T-helper 17 cell (primary cell): ENCODE measurements around the gene PTEN. TPM values are rescaled to one million over a fixed set of nuclear protein-coding genes. Genes with fewer than 3 reads are reported as not detected.

Experiments used
- ATAC-seq: fragments of 150-1000 bp; cut with Tn5 transposase; 2 replicates; pipeline ENCODE4 v1.10.0; 2021; ENCODE audit warnings: mild to moderate bottlenecking, moderate library complexity
- DNase-seq, 3 donors: peaks; one replicate each; pipeline versions ENCODE4 v3.0.0 to v3.0.0-alpha.2; 2020 to 2021
- H3K9me3 ChIP-seq: one replicate; pipeline ENCODE4 v1.7.0; 2013; ENCODE audit warnings: low read length, mild to moderate bottlenecking; ENCODE audit not compliant: control insufficient read depth, poor library complexity, severe bottlenecking
- H3K27ac Mint-ChIP-seq: one replicate; pipeline ENCODE4 v1.8.0; 2022; ENCODE audit warnings: mild to moderate bottlenecking, moderate library complexity, mixed read lengths
- H3K27me3 Mint-ChIP-seq: one replicate; pipeline ENCODE4 v1.8.0; 2022; ENCODE audit warnings: mixed read lengths
- H3K36me3 Mint-ChIP-seq: one replicate; pipeline ENCODE4 v1.8.0; 2022; ENCODE audit warnings: low read depth, mixed read lengths
- H3K4me1 Mint-ChIP-seq: one replicate; pipeline ENCODE4 v1.8.0; 2022; ENCODE audit warnings: mild to moderate bottlenecking, mixed read lengths
- H3K4me3 Mint-ChIP-seq: one replicate; pipeline ENCODE4 v1.8.0; 2022; ENCODE audit warnings: mild to moderate bottlenecking, moderate library complexity, mixed read lengths
- total RNA-seq, 4 donors: library from RNA in 2 of 4; stranded (reverse) in 2 of 4; gene quantifications; one replicate each; pipeline ENCODE4 v1.2.3 and lab custom pipeline; 2022 to 2026

PTEN gene
- total RNA-seq, 2 donors from 2014 or later: 84.9 to 89.3 TPM

DNA sequence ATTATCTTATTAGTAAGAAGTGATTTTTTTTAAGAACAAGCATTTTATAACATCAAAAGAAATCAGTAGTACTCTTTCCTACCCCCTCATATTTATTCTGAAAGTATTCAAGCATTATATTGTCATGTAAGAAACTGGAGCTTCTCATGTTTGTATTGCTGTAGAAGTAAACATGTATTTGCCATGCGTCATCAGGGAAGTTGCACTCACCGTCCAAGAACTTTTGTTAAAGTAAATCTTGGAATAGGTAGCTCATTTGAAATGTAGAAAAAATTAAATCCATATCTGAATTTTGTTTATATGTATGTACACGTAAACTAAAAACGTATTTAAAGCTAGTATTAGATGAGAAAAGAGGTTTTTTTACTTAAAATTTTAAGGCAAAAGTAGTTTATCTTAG lies 96.8 kb downstream of the PTEN start:
- Mint-ChIP-seq H3K27me3 (no peaks in the 10 kb centered on the region), H3K4me1 (peaks cover 10% of the 10 kb centered on the region), H3K4me3 (no peak overlapping the region), H3K27ac (no peak overlapping the region), H3K36me3 (peaks cover 8% of the 10 kb centered on the region)
- DNase-seq (no peak), ATAC-seq (no peak)
- no peaks in the 10 kb centered on the region for H3K9me3 ChIP-seq

GRCh38 chr10:87961314-87961713 lies 97.9 kb downstream of the PTEN start:
- no peaks in the 10 kb centered on the region for H3K9me3 ChIP-seq
- ATAC-seq (no peak), DNase-seq (no peak)
- H3K4me3 Mint-ChIP-seq: no peak overlapping the region
- peak overlapping the region; percentile 67 for H3K27ac Mint-ChIP-seq
- H3K27me3 Mint-ChIP-seq: no peaks in the 10 kb centered on the region
- peaks cover 8% of the 10 kb centered on the region for H3K36me3 Mint-ChIP-seq
- H3K4me1 Mint-ChIP-seq: peaks cover 5% of the 10 kb centered on the region

- H3K27me3 Mint-ChIP-seq: no peaks in the 10 kb centered on the region
- no peak for DNase-seq
- ATAC-seq: no peak
- H3K27ac Mint-ChIP-seq: no peak overlapping the region
- peaks cover 6% of the 10 kb centered on the region for H3K4me1 Mint-ChIP-seq
- H3K4me3 Mint-ChIP-seq: no peak overlapping the region
- peaks cover 4% of the 10 kb centered on the region for H3K36me3 Mint-ChIP-seq
- H3K9me3 ChIP-seq: no peaks in the 10 kb centered on the region
Observed at GRCh38 chr10:87966459-87966858, 103.0 kb downstream of the PTEN start.

DNA sequence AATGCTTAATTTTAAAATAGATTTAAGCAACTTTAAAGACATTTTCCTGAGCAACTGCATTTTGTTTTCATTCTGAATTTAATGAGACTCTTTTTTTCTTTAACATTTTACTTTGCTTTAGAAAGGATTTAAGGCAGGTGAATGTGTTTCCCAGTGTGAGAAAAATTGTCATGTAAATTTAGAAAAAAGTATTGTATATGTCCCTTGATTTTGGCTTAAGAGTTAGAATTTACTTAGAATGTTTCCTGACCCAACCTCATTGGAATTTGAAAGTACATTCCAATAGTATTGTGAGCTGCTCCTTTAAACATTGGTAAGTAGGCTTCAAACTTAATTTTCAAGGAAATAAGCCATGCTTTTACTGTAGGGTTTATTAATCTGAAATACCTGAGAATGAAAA lies 110.2 kb downstream of the PTEN start:
- H3K9me3 ChIP-seq: no peaks in the 10 kb centered on the region
- DNase-seq (no peak), ATAC-seq (no peak)
- H3K36me3 Mint-ChIP-seq: no peaks in the 10 kb centered on the region
- H3K4me3 Mint-ChIP-seq: no peak overlapping the region
- no peak overlapping the region for H3K27ac Mint-ChIP-seq
- H3K4me1 Mint-ChIP-seq: peaks cover 5% of the 10 kb centered on the region
- H3K27me3 Mint-ChIP-seq: no peaks in the 10 kb centered on the region

- peaks cover 5% of the 10 kb centered on the region for H3K4me1 Mint-ChIP-seq
- no peak for DNase-seq
- no peak for ATAC-seq
Observed at GRCh38 chr10:87974130-87974529, 110.7 kb downstream of the PTEN start.

GRCh38 chr10:87974769-87975168 lies 111.3 kb downstream of the PTEN start:
- Mint-ChIP-seq H3K36me3 (no peaks in the 10 kb centered on the region), H3K27ac (no peak overlapping the region)
- no peak for DNase-seq

More at GRCh38 chr10:87974130-87974529, 110.7 kb downstream of the PTEN start:
- no peaks in the 10 kb centered on the region for H3K9me3 ChIP-seq
- H3K4me3 Mint-ChIP-seq: no peak overlapping the region
- H3K36me3 Mint-ChIP-seq: no peaks in the 10 kb centered on the region
- H3K27me3 Mint-ChIP-seq: no peaks in the 10 kb centered on the region
- no peak overlapping the region for H3K27ac Mint-ChIP-seq

DNA sequence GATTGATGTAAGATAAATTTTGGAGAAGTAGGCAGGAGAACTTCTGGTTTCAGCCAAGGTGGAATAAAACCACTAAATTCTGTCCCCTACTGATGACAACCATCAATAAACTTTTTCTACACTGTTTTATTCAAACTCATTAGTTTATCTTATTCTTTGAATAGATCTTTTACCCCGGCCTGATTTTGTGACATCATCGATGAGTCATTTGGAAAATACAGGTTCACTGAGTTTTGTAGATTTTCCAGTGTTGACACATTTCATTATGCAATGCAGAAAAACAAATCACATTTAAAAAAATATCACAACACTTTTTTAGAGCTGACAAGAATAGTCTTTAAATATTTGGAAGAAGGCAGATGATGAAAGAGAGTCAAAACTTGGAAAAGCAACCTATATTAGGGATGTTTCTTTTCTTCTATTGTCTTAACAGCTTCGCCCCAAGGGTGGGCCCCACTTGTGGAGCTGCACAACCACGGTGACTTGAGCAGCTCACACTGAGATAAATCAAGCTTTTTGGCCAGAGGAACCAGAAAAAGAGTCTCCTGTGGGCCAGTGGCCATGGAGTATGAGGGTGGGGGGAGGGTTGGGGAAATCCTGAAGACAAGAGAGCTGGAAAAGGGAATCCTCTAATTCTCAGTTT lies 112.8 kb downstream of the PTEN start:
- H3K36me3 Mint-ChIP-seq: no peaks in the 10 kb centered on the region
- no peak overlapping the region for H3K4me3 Mint-ChIP-seq
- H3K9me3 ChIP-seq: no peaks in the 10 kb centered on the region
- H3K27ac Mint-ChIP-seq: no peak overlapping the region
- H3K4me1 Mint-ChIP-seq: peaks cover 2% of the 10 kb centered on the region
- no peak for DNase-seq
- no peak for ATAC-seq
- no peaks in the 10 kb centered on the region for H3K27me3 Mint-ChIP-seq

More at GRCh38 chr10:87974769-87975168, 111.3 kb downstream of the PTEN start:
- Mint-ChIP-seq H3K27me3 (no peaks in the 10 kb centered on the region), H3K4me1 (peaks cover 5% of the 10 kb centered on the region), H3K4me3 (no peak overlapping the region)
- no peak for ATAC-seq
- H3K9me3 ChIP-seq: no peaks in the 10 kb centered on the region

DNA sequence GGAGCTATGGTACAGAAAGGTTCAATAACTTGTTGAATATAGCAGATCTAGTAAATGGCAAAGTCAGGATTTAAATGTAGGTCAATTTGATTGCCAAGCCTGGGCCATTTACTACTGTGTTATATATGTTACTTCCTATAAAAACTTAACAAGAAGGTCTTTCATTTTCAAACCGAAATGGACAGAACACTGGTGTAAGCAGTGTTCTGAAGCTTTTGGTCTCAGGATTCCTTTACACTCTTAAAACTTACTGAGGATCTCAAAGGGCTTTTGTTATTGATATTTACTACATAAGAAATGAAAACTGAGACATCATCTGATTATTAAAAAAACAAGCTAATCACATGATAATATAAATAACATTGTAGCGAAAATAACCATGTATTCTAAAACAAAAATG lies 114.7 kb downstream of the PTEN start:
- no peaks in the 10 kb centered on the region for H3K36me3 Mint-ChIP-seq
- no peaks in the 10 kb centered on the region for H3K9me3 ChIP-seq
- H3K4me3 Mint-ChIP-seq: no peak overlapping the region
- peaks cover 4% of the 10 kb centered on the region for H3K27me3 Mint-ChIP-seq
- H3K27ac Mint-ChIP-seq: no peak overlapping the region
- DNase-seq (no peak), ATAC-seq (no peak)
- peaks cover 2% of the 10 kb centered on the region for H3K4me1 Mint-ChIP-seq

- Mint-ChIP-seq H3K27me3 (peaks cover 4% of the 10 kb centered on the region), H3K4me1 (peaks cover 2% of the 10 kb centered on the region), H3K27ac (no peak overlapping the region), H3K4me3 (no peak overlapping the region), H3K36me3 (peaks cover 3% of the 10 kb centered on the region)
- no peaks in the 10 kb centered on the region for H3K9me3 ChIP-seq
- no peak for ATAC-seq
- no peak for DNase-seq
Observed at GRCh38 chr10:87979847-87980246, 116.4 kb downstream of the PTEN start.

DNA sequence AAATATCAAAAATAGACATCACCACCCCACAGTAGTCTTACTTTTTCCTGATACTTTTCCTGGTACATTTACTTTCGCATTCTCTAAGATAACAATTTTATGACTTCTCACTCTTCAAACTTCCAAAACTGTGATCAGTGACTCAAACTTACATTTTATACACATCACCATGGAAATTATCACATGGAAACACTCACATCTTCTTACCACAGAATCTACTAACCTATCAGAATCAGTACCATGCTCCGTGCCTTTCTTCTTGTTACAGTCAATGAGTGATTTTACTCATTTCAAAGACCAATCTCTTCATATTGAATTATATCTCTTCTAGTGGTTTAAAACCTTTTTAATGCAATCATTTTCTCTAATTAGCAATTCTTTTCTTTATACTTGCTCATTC lies 120.3 kb downstream of the PTEN start:
- Mint-ChIP-seq H3K4me1 (no peaks in the 10 kb centered on the region), H3K36me3 (peaks cover 3% of the 10 kb centered on the region), H3K4me3 (no peak overlapping the region), H3K27me3 (peaks cover 4% of the 10 kb centered on the region), H3K27ac (no peak overlapping the region)
- ATAC-seq (no peak), DNase-seq (no peak)
- H3K9me3 ChIP-seq: no peaks in the 10 kb centered on the region

DNA sequence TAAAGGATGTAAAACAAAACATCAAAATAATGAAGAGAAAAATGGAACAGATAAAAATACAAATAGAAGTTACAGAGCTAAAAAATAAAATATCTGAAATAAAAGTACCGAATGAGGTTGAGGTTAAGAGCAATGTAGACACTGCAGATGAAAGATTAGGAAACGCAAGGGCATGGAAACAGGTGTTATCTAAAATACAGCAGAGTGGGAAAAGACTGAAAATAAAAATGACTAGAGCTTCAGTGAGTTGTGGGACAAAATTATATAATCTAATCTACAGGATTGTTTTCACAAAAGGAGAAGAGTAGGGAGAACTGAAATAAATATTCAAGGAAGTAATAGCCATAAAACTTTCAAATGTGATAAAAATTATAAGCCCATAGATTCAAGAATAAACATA lies 123.8 kb downstream of the PTEN start:
- Mint-ChIP-seq H3K4me3 (no peak overlapping the region), H3K27ac (no peak overlapping the region), H3K27me3 (peaks cover 2% of the 10 kb centered on the region), H3K36me3 (peaks cover 3% of the 10 kb centered on the region), H3K4me1 (no peaks in the 10 kb centered on the region)
- DNase-seq (no peak), ATAC-seq (no peak)
- no peaks in the 10 kb centered on the region for H3K9me3 ChIP-seq

GRCh38 chr10:87991946-87992345 lies 128.5 kb downstream of the PTEN start:
- DNase-seq: no peak
- Mint-ChIP-seq H3K4me3 (no peak overlapping the region), H3K4me1 (peaks cover 3% of the 10 kb centered on the region), H3K36me3 (no peaks in the 10 kb centered on the region), H3K27ac (peak overlapping the region; percentile 65), H3K27me3 (no peaks in the 10 kb centered on the region)
- no peaks in the 10 kb centered on the region for H3K9me3 ChIP-seq
- no peak for ATAC-seq

DNA sequence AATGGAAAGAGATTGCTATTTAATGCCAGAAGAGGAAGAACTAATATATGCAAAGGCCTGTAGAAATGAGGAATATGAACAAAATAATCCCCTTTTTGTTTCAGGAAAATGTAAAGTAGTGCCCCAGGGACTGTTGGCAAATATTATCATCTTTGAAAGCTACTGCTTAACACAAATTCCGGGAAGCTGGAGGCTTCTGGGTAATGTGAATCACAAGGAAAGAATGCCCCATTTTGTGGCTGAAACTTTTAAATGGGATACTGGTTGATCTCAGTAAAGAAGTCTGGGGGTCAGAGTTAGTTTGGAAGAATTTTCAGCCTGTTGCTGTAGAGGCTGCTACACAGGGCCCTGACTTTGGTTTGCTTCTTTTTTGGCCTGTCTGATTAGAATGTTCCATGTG lies 141.0 kb downstream of the PTEN start:
- DNase-seq: no peak
- no peak overlapping the region for H3K27ac Mint-ChIP-seq

GRCh38 chr10:88006261-88006660 lies 142.8 kb downstream of the PTEN start:
- Mint-ChIP-seq H3K4me3 (no peak overlapping the region), H3K27me3 (no peaks in the 10 kb centered on the region), H3K4me1 (no peaks in the 10 kb centered on the region), H3K27ac (no peak overlapping the region), H3K36me3 (no peaks in the 10 kb centered on the region)
- no peaks in the 10 kb centered on the region for H3K9me3 ChIP-seq
- DNase-seq (no peak), ATAC-seq (no peak)

More for the DNA sequence above, 141.0 kb downstream of the PTEN start:
- no peaks in the 10 kb centered on the region for H3K4me1 Mint-ChIP-seq
- H3K4me3 Mint-ChIP-seq: no peak overlapping the region
- no peaks in the 10 kb centered on the region for H3K27me3 Mint-ChIP-seq
- ATAC-seq: no peak
- no peaks in the 10 kb centered on the region for H3K9me3 ChIP-seq
- H3K36me3 Mint-ChIP-seq: peaks cover 2% of the 10 kb centered on the region
